Spleen (tissue), 7 donors: ENCODE measurements around the gene KSR1.

ENCODE experiments used
- CTCF ChIP-seq, 11 experiments: fragments of 200-600 bp in 7 of 11; fragments of 450-650 bp in 4 of 11; sonication (generic) in 4 of 11; IDR thresholded peaks in 8 of 11; conservative IDR thresholded peaks in 3 of 11; 1 replicate in 7 of 11; 2 replicates in 4 of 11; pipeline versions ENCODE4 v1.4.0 to v1.8.0; 2016 to 2021; ENCODE audit warnings: antibody characterized with exemption in 11 of 11, inconsistent platforms in 4 of 11, mild to moderate bottlenecking in 1 of 11
- POLR2A ChIP-seq, 3 donors: fragments of 450-650 bp; IDR thresholded peaks; one replicate each; pipeline ENCODE4 v1.5.1; 2017; ENCODE audit warnings: antibody characterized with exemption in 3 of 3, mild to moderate bottlenecking in 1 of 3
- POLR2AphosphoS5 ChIP-seq, 3 donors: sonication (generic); formaldehyde crosslinking; IDR thresholded peaks; one replicate each; pipeline ENCODE4 v1.5.1; 2017; ENCODE audit warnings: antibody characterized with exemption in 3 of 3
- donor health status: DM: no; HTN: no; CAD: no; lungs with moderate emphysema.
- donor health status: DM: no; HTN: no; CAD: no.
- donor health status: DM: no; HTN: no; CAD: no.

- TF ChIP-seq CTCF (IDR thresholded peaks at IDR 0.05 in 8 of 11, conservative IDR thresholded peaks at IDR 0.05 in 3 of 11) (no peak), POLR2A (IDR thresholded peaks at IDR 0.05) (no peak), POLR2AphosphoS5 (IDR thresholded peaks at IDR 0.05) (no peak)
These were observed 149.2 kb downstream of the KSR1 start for GRCh38 chr17:27605409-27605808.
